ENCODE measurements around the gene ZDHHC20.
"Not testable (repeated sequence)": the region's sequence is repeated elsewhere in the genome, so short reads cannot be mapped to it uniquely, and the experiment has no call there.

The ZDHHC20 gene

GRCh38 chr13:21399741-21400140, 59.4 kb downstream of the ZDHHC20 start:
- Histone ChIP-seq H3K36me3 (ENCODE audit: control insufficient read depth, insufficient read depth, low read length) (peaks cover 66% of the 10 kb centered on the region), H3K27me3 (ENCODE audit: control insufficient read depth, insufficient read depth, low read length) (no peaks in the 10 kb centered on the region), H3K4me1 (ENCODE audit: control insufficient read depth, insufficient read depth, low read length) (no peaks in the 10 kb centered on the region), H3K27ac (ENCODE audit: low read depth, low read length) (no peak overlapping the region), H3K9ac (ENCODE audit: low read depth, low read length) (no peak overlapping the region), H3K4me3 (ENCODE audit: low read depth, low read length) (no peak overlapping the region), H3K9me3 (ENCODE audit: control insufficient read depth, insufficient read depth, low read length) (no peaks in the 10 kb centered on the region)

- Histone ChIP-seq H3K27me3 (ENCODE audit: control insufficient read depth, insufficient read depth, low read length) (no peaks in the 10 kb centered on the region), H3K4me3 (ENCODE audit: low read depth, low read length) (no peak overlapping the region), H3K27ac (ENCODE audit: low read depth, low read length) (no peak overlapping the region), H3K36me3 (ENCODE audit: control insufficient read depth, insufficient read depth, low read length) (peaks cover 63% of the 10 kb centered on the region), H3K9ac (ENCODE audit: low read depth, low read length) (no peak overlapping the region), H3K4me1 (ENCODE audit: control insufficient read depth, insufficient read depth, low read length) (no peaks in the 10 kb centered on the region), H3K9me3 (ENCODE audit: control insufficient read depth, insufficient read depth, low read length) (no peaks in the 10 kb centered on the region)
Measured at GRCh38 chr13:21395953-21396352, 63.1 kb downstream of the ZDHHC20 start.

GRCh38 chr13:21389124-21389523, 70.0 kb downstream of the ZDHHC20 start:
- no peak overlapping the region for H3K4me3 ChIP-seq (ENCODE audit: low read depth, low read length)
- no peaks in the 10 kb centered on the region for H3K4me1 ChIP-seq (ENCODE audit: control insufficient read depth, insufficient read depth, low read length)
- no peaks in the 10 kb centered on the region; the same call in none of the 2 replicates for H3K9me3 ChIP-seq (ENCODE audit: control insufficient read depth, insufficient read depth, low read length)
- H3K27ac ChIP-seq (ENCODE audit: low read depth, low read length): no peak overlapping the region
- no peaks in the 10 kb centered on the region for H3K27me3 ChIP-seq (ENCODE audit: control insufficient read depth, insufficient read depth, low read length)
- peaks cover 68% of the 10 kb centered on the region for H3K36me3 ChIP-seq (ENCODE audit: control insufficient read depth, insufficient read depth, low read length)
- no peak overlapping the region for H3K9ac ChIP-seq (ENCODE audit: low read depth, low read length)

- peaks cover 74% of the 10 kb centered on the region for H3K36me3 ChIP-seq (ENCODE audit: control insufficient read depth, insufficient read depth, low read length)
Measured at GRCh38 chr13:21385710-21386109, 73.4 kb downstream of the ZDHHC20 start.

GRCh38 chr13:21383090-21383489, 76.0 kb downstream of the ZDHHC20 start:
- Histone ChIP-seq H3K9ac (ENCODE audit: low read depth, low read length) (no peak overlapping the region), H3K36me3 (ENCODE audit: control insufficient read depth, insufficient read depth, low read length) (peaks cover 67% of the 10 kb centered on the region), H3K9me3 (ENCODE audit: control insufficient read depth, insufficient read depth, low read length) (no peaks in the 10 kb centered on the region; the same call in none of the 2 replicates), H3K27me3 (ENCODE audit: control insufficient read depth, insufficient read depth, low read length) (no peaks in the 10 kb centered on the region), H3K27ac (ENCODE audit: low read depth, low read length) (no peak overlapping the region), H3K4me1 (ENCODE audit: control insufficient read depth, insufficient read depth, low read length) (no peaks in the 10 kb centered on the region), H3K4me3 (ENCODE audit: low read depth, low read length) (no peak overlapping the region)

More at GRCh38 chr13:21385710-21386109, 73.4 kb downstream of the ZDHHC20 start:
- Histone ChIP-seq H3K4me3 (ENCODE audit: low read depth, low read length) (no peak overlapping the region), H3K27ac (ENCODE audit: low read depth, low read length) (no peak overlapping the region), H3K27me3 (ENCODE audit: control insufficient read depth, insufficient read depth, low read length) (no peaks in the 10 kb centered on the region), H3K9me3 (ENCODE audit: control insufficient read depth, insufficient read depth, low read length) (no peaks in the 10 kb centered on the region; the same call in none of the 2 replicates), H3K4me1 (ENCODE audit: control insufficient read depth, insufficient read depth, low read length) (no peaks in the 10 kb centered on the region), H3K9ac (ENCODE audit: low read depth, low read length) (no peak overlapping the region)

GRCh38 chr13:21376998-21377985, 81.8 kb downstream of the ZDHHC20 start:
- not testable (repeated sequence) for H3K4me3 ChIP-seq (ENCODE audit: low read depth, low read length); H3K27me3 ChIP-seq (ENCODE audit: control insufficient read depth, insufficient read depth, low read length); H3K9ac ChIP-seq (ENCODE audit: low read depth, low read length); H3K27ac ChIP-seq (ENCODE audit: low read depth, low read length); H3K4me1 ChIP-seq (ENCODE audit: control insufficient read depth, insufficient read depth, low read length); H3K9me3 ChIP-seq (ENCODE audit: control insufficient read depth, insufficient read depth, low read length)
- H3K36me3 ChIP-seq (ENCODE audit: control insufficient read depth, insufficient read depth, low read length): peaks cover 69% of the 10 kb centered on the region

GRCh38 chr13:21372530-21372929, 86.6 kb downstream of the ZDHHC20 start:
- Histone ChIP-seq H3K27ac (ENCODE audit: low read depth, low read length) (no peak overlapping the region), H3K27me3 (ENCODE audit: control insufficient read depth, insufficient read depth, low read length) (no peaks in the 10 kb centered on the region), H3K9me3 (ENCODE audit: control insufficient read depth, insufficient read depth, low read length) (no peaks in the 10 kb centered on the region), H3K9ac (ENCODE audit: low read depth, low read length) (no peak overlapping the region), H3K4me3 (ENCODE audit: low read depth, low read length) (no peak overlapping the region), H3K4me1 (ENCODE audit: control insufficient read depth, insufficient read depth, low read length) (no peaks in the 10 kb centered on the region), H3K36me3 (ENCODE audit: control insufficient read depth, insufficient read depth, low read length) (peaks cover 36% of the 10 kb centered on the region)

GRCh38 chr13:21371011-21371410, 88.1 kb downstream of the ZDHHC20 start:
- Histone ChIP-seq H3K9ac (ENCODE audit: low read depth, low read length) (no peak overlapping the region), H3K27ac (ENCODE audit: low read depth, low read length) (no peak overlapping the region), H3K27me3 (ENCODE audit: control insufficient read depth, insufficient read depth, low read length) (no peaks in the 10 kb centered on the region), H3K36me3 (ENCODE audit: control insufficient read depth, insufficient read depth, low read length) (peaks cover 25% of the 10 kb centered on the region), H3K4me3 (ENCODE audit: low read depth, low read length) (no peak overlapping the region), H3K4me1 (ENCODE audit: control insufficient read depth, insufficient read depth, low read length) (no peaks in the 10 kb centered on the region), H3K9me3 (ENCODE audit: control insufficient read depth, insufficient read depth, low read length) (no peaks in the 10 kb centered on the region)

- no peaks in the 10 kb centered on the region for H3K9me3 ChIP-seq (ENCODE audit: control insufficient read depth, insufficient read depth, low read length)
- no peak overlapping the region for H3K9ac ChIP-seq (ENCODE audit: low read depth, low read length)
- no peak overlapping the region for H3K4me3 ChIP-seq (ENCODE audit: low read depth, low read length)
- H3K27me3 ChIP-seq (ENCODE audit: control insufficient read depth, insufficient read depth, low read length): no peaks in the 10 kb centered on the region
- 0 out of 2 replicates have a peak, but pooled peaks cover 4% of the 10 kb centered on the region for H3K4me1 ChIP-seq (ENCODE audit: control insufficient read depth, insufficient read depth, low read length)
- H3K36me3 ChIP-seq (ENCODE audit: control insufficient read depth, insufficient read depth, low read length): no peaks in the 10 kb centered on the region
- no peak overlapping the region for H3K27ac ChIP-seq (ENCODE audit: low read depth, low read length)
Measured at GRCh38 chr13:21365574-21365973, 93.5 kb downstream of the ZDHHC20 start.

GRCh38 chr13:21364916-21365315, 94.2 kb downstream of the ZDHHC20 start:
- Histone ChIP-seq H3K9ac (ENCODE audit: low read depth, low read length) (no peak overlapping the region), H3K27me3 (ENCODE audit: control insufficient read depth, insufficient read depth, low read length) (no peaks in the 10 kb centered on the region), H3K9me3 (ENCODE audit: control insufficient read depth, insufficient read depth, low read length) (no peaks in the 10 kb centered on the region), H3K27ac (ENCODE audit: low read depth, low read length) (no peak overlapping the region), H3K4me3 (ENCODE audit: low read depth, low read length) (no peak overlapping the region), H3K4me1 (ENCODE audit: control insufficient read depth, insufficient read depth, low read length) (0 out of 2 replicates have a peak, but pooled peaks cover 4% of the 10 kb centered on the region), H3K36me3 (ENCODE audit: control insufficient read depth, insufficient read depth, low read length) (no peaks in the 10 kb centered on the region)

GRCh38 chr13:21364357-21364756, 94.7 kb downstream of the ZDHHC20 start:
- 0 out of 2 replicates have a peak, but pooled peaks cover 4% of the 10 kb centered on the region for H3K4me1 ChIP-seq (ENCODE audit: control insufficient read depth, insufficient read depth, low read length)
- no peak overlapping the region for H3K4me3 ChIP-seq (ENCODE audit: low read depth, low read length)

More at GRCh38 chr13:21364357-21364756, 94.7 kb downstream of the ZDHHC20 start:
- Histone ChIP-seq H3K27me3 (ENCODE audit: control insufficient read depth, insufficient read depth, low read length) (no peaks in the 10 kb centered on the region), H3K9me3 (ENCODE audit: control insufficient read depth, insufficient read depth, low read length) (no peaks in the 10 kb centered on the region), H3K9ac (ENCODE audit: low read depth, low read length) (no peak overlapping the region), H3K27ac (ENCODE audit: low read depth, low read length) (no peak overlapping the region), H3K36me3 (ENCODE audit: control insufficient read depth, insufficient read depth, low read length) (no peaks in the 10 kb centered on the region)
